Fibroblast of skin of right quadriceps (primary cell): Measurements from ENCODE around the gene FAM83F.
A peak's percentile ranks its signal among the peaks of the same experiment; 100 is the strongest.

Experiments
- DNase-seq: peaks from one replicate; pipeline ENCODE4 v3.0.0-alpha.2; 2013

FAM83F gene

GRCh38 chr22:39995393-39996252 lies 869 bp downstream of the FAM83F start:
- no peak for DNase-seq

GRCh38 chr22:39996732-39997131 lies 2.0 kb downstream of the FAM83F start:
- no peak for DNase-seq

- DNase-seq = no peak
These were observed 2.7 kb downstream of the FAM83F start for GRCh38 chr22:39997421-39997820.

GRCh38 chr22:39997939-39998726 lies 3.4 kb downstream of the FAM83F start:
- DNase-seq = no peak

GRCh38 chr22:39999144-39999757 lies 4.5 kb downstream of the FAM83F start:
- peak; percentile 41 for DNase-seq

- DNase-seq = no peak
These were observed 5.4 kb downstream of the FAM83F start for GRCh38 chr22:40000171-40000570.

GRCh38 chr22:40001106-40001505 lies 6.4 kb downstream of the FAM83F start:
- no peak for DNase-seq

GRCh38 chr22:40001800-40002577 lies 7.2 kb downstream of the FAM83F start:
- no peak for DNase-seq

GRCh38 chr22:40002935-40003715 lies 8.4 kb downstream of the FAM83F start:
- no peak for DNase-seq

GRCh38 chr22:40004836-40005235 lies 10.1 kb downstream of the FAM83F start:
- DNase-seq = no peak

- DNase-seq = no peak
These were observed 11.9 kb downstream of the FAM83F start for GRCh38 chr22:40006641-40007040.

GRCh38 chr22:40007853-40008710 lies 13.3 kb downstream of the FAM83F start:
- no peak for DNase-seq

- no peak for DNase-seq
These were observed 14.1 kb downstream of the FAM83F start for GRCh38 chr22:40008726-40009291.

GRCh38 chr22:40009292-40009774 lies 14.6 kb downstream of the FAM83F start:
- no peak for DNase-seq

- no peak for DNase-seq
These were observed 15.4 kb downstream of the FAM83F start for GRCh38 chr22:40009951-40010671.

GRCh38 chr22:40010746-40011145 lies 16.0 kb downstream of the FAM83F start:
- no peak for DNase-seq

- no peak for DNase-seq
These were observed 20.0 kb downstream of the FAM83F start for GRCh38 chr22:40014667-40015248.

- no peak for DNase-seq
These were observed 20.7 kb downstream of the FAM83F start for GRCh38 chr22:40015358-40015976.

GRCh38 chr22:40018051-40018450 lies 23.3 kb downstream of the FAM83F start:
- no peak for DNase-seq
